NT2/D1 (cell line): Measurements from ENCODE around the gene PDZD4.

Experiments
- YY1 ChIP-seq: IDR thresholded peaks from 2 replicates; pipeline ENCODE4 v1.6.1; 2011; ENCODE audit not compliant: insufficient read length, insufficient read depth
- ZNF274 ChIP-seq: IDR thresholded peaks from 2 replicates; pipeline ENCODE4 v1.6.1; 2011; ENCODE audit warnings: mild to moderate bottlenecking, low read depth, low read length

GRCh38 chrX:153770601-153771414 lies 59.5 kb downstream of the PDZD4 start:
- TF ChIP-seq ZNF274: no peak
- TF ChIP-seq YY1: no peak
